H9 (cell line): ENCODE data around the gene MAP2K7. TPM values are rescaled to one million over a fixed set of nuclear protein-coding genes. Genes with fewer than 3 reads are reported as not detected.

Experiments used
- DNase-seq: peaks from one replicate; pipeline ENCODE4 v3.0.0-alpha.2; 2017
- H2AFZ ChIP-seq: one replicate; pipeline ENCODE4 v1.6.1; 2013; ENCODE audit warnings: mild to moderate bottlenecking, low read length, control low read depth, moderate library complexity
- H2AK5ac ChIP-seq: 2 replicates; pipeline ENCODE4 v1.6.1; 2013; ENCODE audit warnings: low read length, control low read depth, mixed read lengths; ENCODE audit not compliant: insufficient read length
- H2BK120ac ChIP-seq: one replicate; pipeline ENCODE4 v1.6.1; 2013; ENCODE audit warnings: low read depth, mild to moderate bottlenecking, low read length, control low read depth, inconsistent platforms; ENCODE audit not compliant: poor library complexity, severe bottlenecking
- H2BK12ac ChIP-seq: 2 replicates; pipeline ENCODE4 v1.6.1; 2013; ENCODE audit warnings: low read length, control low read depth, mixed read lengths, low read depth; ENCODE audit not compliant: insufficient read length
- H2BK15ac ChIP-seq: 2 replicates; pipeline ENCODE4 v1.6.1; 2013; ENCODE audit warnings: low read depth, low read length, control low read depth
- H2BK20ac ChIP-seq: one replicate; pipeline ENCODE4 v1.6.1; 2013; ENCODE audit warnings: low read depth, mild to moderate bottlenecking, low read length, control low read depth, inconsistent platforms; ENCODE audit not compliant: poor library complexity, severe bottlenecking
- H2BK5ac ChIP-seq: 2 replicates; pipeline ENCODE4 v1.6.1; 2013; ENCODE audit warnings: low read length, control low read depth, mixed read lengths; ENCODE audit not compliant: insufficient read length
- H3K14ac ChIP-seq: 2 replicates; pipeline ENCODE4 v1.6.1; 2013; ENCODE audit warnings: low read length, control low read depth; ENCODE audit not compliant: insufficient read depth
- H3K18ac ChIP-seq: 2 replicates; pipeline ENCODE4 v1.6.1; 2013; ENCODE audit warnings: low read depth, mild to moderate bottlenecking, mixed read lengths, low read length, control low read depth; ENCODE audit not compliant: insufficient read length
- H3K23ac ChIP-seq: 2 replicates; pipeline ENCODE4 v1.6.1; 2013; ENCODE audit warnings: low read length, control low read depth, mixed read lengths, low read depth; ENCODE audit not compliant: insufficient read length
- H3K23me2 ChIP-seq: 2 replicates; pipeline ENCODE4 v1.6.1; 2013; ENCODE audit warnings: low read depth, mild to moderate bottlenecking, mixed read lengths, low read length, control low read depth; ENCODE audit not compliant: insufficient read length, poor library complexity, severe bottlenecking
- H3K27ac ChIP-seq: 2 replicates; pipeline ENCODE4 v1.5.1; 2013; ENCODE audit warnings: low read length, control low read depth, mixed read lengths, low read depth; ENCODE audit not compliant: insufficient read length
- H3K27me3 ChIP-seq: 2 replicates; pipeline ENCODE4 v1.6.1; 2013; ENCODE audit warnings: low read length, control low read depth, inconsistent platforms; ENCODE audit not compliant: insufficient read depth
- H3K4ac ChIP-seq: 2 replicates; pipeline ENCODE4 v1.6.1; 2013; ENCODE audit warnings: low read depth, mild to moderate bottlenecking, control low read depth, inconsistent platforms, low read length, moderate library complexity
- H3K4me1 ChIP-seq: 2 replicates; pipeline ENCODE4 v1.6.1; 2013; ENCODE audit warnings: low read length, control low read depth, inconsistent platforms; ENCODE audit not compliant: insufficient read depth
- H3K4me2 ChIP-seq: 2 replicates; pipeline ENCODE4 v1.6.1; 2013; ENCODE audit warnings: low read length, control low read depth, mixed read lengths; ENCODE audit not compliant: insufficient read length, insufficient read depth
- H3K56ac ChIP-seq: 2 replicates; pipeline ENCODE4 v1.6.1; 2013; ENCODE audit warnings: low read depth, mild to moderate bottlenecking, mixed read lengths, low read length, control low read depth; ENCODE audit not compliant: insufficient read length
- H3K79me1 ChIP-seq: 2 replicates; pipeline ENCODE4 v1.6.1; 2013; ENCODE audit warnings: low read depth, mild to moderate bottlenecking, moderate library complexity, low read length, control low read depth, inconsistent platforms; ENCODE audit not compliant: insufficient read depth, poor library complexity, severe bottlenecking
- H3K79me2 ChIP-seq: 2 replicates; pipeline ENCODE4 v1.6.1; 2013; ENCODE audit warnings: low read length, control low read depth, inconsistent platforms; ENCODE audit not compliant: insufficient read depth
- H3K9ac ChIP-seq: 2 replicates; pipeline ENCODE4 v1.6.1; 2013; ENCODE audit warnings: low read length, control low read depth, mixed read lengths; ENCODE audit not compliant: insufficient read length; ENCODE audit errors: extremely low read depth
- H3K9me3 ChIP-seq: one replicate; pipeline ENCODE4 v1.6.1; 2013; ENCODE audit warnings: low read depth, low read length, inconsistent platforms; ENCODE audit not compliant: control insufficient read depth
- H3T11ph ChIP-seq: one replicate; pipeline ENCODE4 v1.6.1; 2013; ENCODE audit warnings: mild to moderate bottlenecking, low read length, control low read depth, inconsistent platforms
- H4K20me1 ChIP-seq: one replicate; pipeline ENCODE4 v1.6.1; 2013; ENCODE audit not compliant: control insufficient read depth, insufficient read length, insufficient read depth
- H4K5ac ChIP-seq: 2 replicates; pipeline ENCODE4 v1.6.1; 2013; ENCODE audit warnings: low read depth, mild to moderate bottlenecking, mixed read lengths, low read length, control low read depth; ENCODE audit not compliant: insufficient read length
- H4K8ac ChIP-seq: replicated peaks from 2 replicates; pipeline ENCODE4 v1.6.1; 2013; ENCODE audit warnings: low read length, control low read depth, mixed read lengths, low read depth; ENCODE audit not compliant: insufficient read length
- H4K91ac ChIP-seq: 2 replicates; pipeline ENCODE4 v1.6.1; 2013; ENCODE audit warnings: low read depth, mild to moderate bottlenecking, moderate library complexity, mixed read lengths, low read length, control low read depth; ENCODE audit not compliant: insufficient read length
- H3K27ac Mint-ChIP-seq, 3 experiments: 2 replicates in 2 of 3; 3 replicates in 1 of 3; pipeline ENCODE4 v1.8.0; 2020 to 2021; ENCODE audit warnings: mixed read lengths in 3 of 3, mild to moderate bottlenecking in 1 of 3, moderate library complexity in 1 of 3
- H3K27me3 Mint-ChIP-seq: 2 replicates; pipeline ENCODE4 v1.8.0; 2021; ENCODE audit warnings: low read depth, mild to moderate bottlenecking, moderate library complexity, mixed read lengths
- H3K36me3 Mint-ChIP-seq, 3 experiments: 2 replicates in 2 of 3; 3 replicates in 1 of 3; pipeline ENCODE4 v1.8.0; 2020 to 2021; ENCODE audit warnings: low read depth in 3 of 3, mixed read lengths in 3 of 3; ENCODE audit not compliant: insufficient read depth in 1 of 3
- H3K4me1 Mint-ChIP-seq, 2 experiments: 2 replicates each; pipeline ENCODE4 v1.8.0; 2020; ENCODE audit warnings: mixed read lengths in 2 of 2
- H3K4me3 Mint-ChIP-seq, 2 experiments: 2 replicates in 1 of 2; 3 replicates in 1 of 2; pipeline ENCODE4 v1.8.0; 2020 to 2021; ENCODE audit warnings: mild to moderate bottlenecking in 2 of 2, mixed read lengths in 2 of 2, moderate library complexity in 1 of 2
- H3K9me3 Mint-ChIP-seq, 2 experiments: 2 replicates in 1 of 2; 3 replicates in 1 of 2; pipeline ENCODE4 v1.8.0; 2020; ENCODE audit warnings: mild to moderate bottlenecking in 2 of 2, mixed read lengths in 2 of 2, moderate library complexity in 1 of 2
- WGBS: extraction: QIAGEN DNeasy Blood & Tissue Kit; methylation state at CpG from one replicate; pipeline ENCODE4 v1.1.7; 2013; ENCODE audit warnings: missing lambda C conversion rate, low lambda C conversion rate, mixed read lengths; ENCODE audit not compliant: insufficient read length; ENCODE audit errors: extremely low coverage; 5-methylcytosine and 5-hydroxymethylcytosine counted together
- total RNA-seq: library from RNA; stranded (reverse); gene quantifications from 2 replicates; pipeline ENCODE4 v1.2.1, GENCODE V29; 2021
- TF ChIP-seq, protein P1 (sequence below): fragments of 200-600 bp; sonication (generic); conservative IDR thresholded peaks from 3 replicates; pipeline ENCODE4 v1.8.0; 2021; ENCODE audit warnings: antibody characterized with exemption, mild to moderate bottlenecking

The MAP2K7 gene
- total RNA-seq, 1 experiment from 2014 or later: 48.1 TPM

GRCh38 chr19:7928334-7928706 lies 24.6 kb downstream of the MAP2K7 start:
- Histone ChIP-seq H3K4ac (no peak overlapping the region), H3K4me2 (no peak overlapping the region), H3K4me1 (0 out of 2 replicates have a peak, but pooled peaks cover 4% of the 10 kb centered on the region), H2BK15ac (no peak overlapping the region), H3K27me3 (no peaks in the 10 kb centered on the region), H3K23ac (no peak overlapping the region), H2BK12ac (no peak overlapping the region), H4K20me1 (no peaks in the 10 kb centered on the region), H3T11ph (no peak overlapping the region), H4K91ac (no peak overlapping the region), H2BK20ac (no peak overlapping the region), H3K79me1 (no peaks in the 10 kb centered on the region), H3K56ac (no peak overlapping the region), H3K14ac (no peak overlapping the region), H4K8ac (no peak overlapping the region), H2AK5ac (no peak overlapping the region), H3K27ac (no peak overlapping the region), H2BK5ac (no peak overlapping the region), H3K9ac (no peak overlapping the region), H2AFZ (no peak overlapping the region), H4K5ac (no peak overlapping the region), H3K79me2 (no peaks in the 10 kb centered on the region), H3K18ac (no peak overlapping the region), H3K23me2 (no peaks in the 10 kb centered on the region), H3K9me3 (no peaks in the 10 kb centered on the region), H2BK120ac (no peak overlapping the region)
- Mint-ChIP-seq H3K27me3 (no peaks in the 10 kb centered on the region), H3K4me1 (peaks cover 6 to 11% of the 10 kb centered on the region in 2 experiments), H3K4me3 (no peak overlapping the region), H3K9me3 (no peaks in the 10 kb centered on the region), H3K36me3 (peaks cover 5 to 51% (median 25%) of the 10 kb centered on the region in 3 experiments; a peak in 6 of 7 replicates), H3K27ac (peak overlapping the region in 2 of 3 experiments; percentile 6 to 26; a peak in 1 of 7 replicates)
- TF ChIP-seq, protein P1, sequence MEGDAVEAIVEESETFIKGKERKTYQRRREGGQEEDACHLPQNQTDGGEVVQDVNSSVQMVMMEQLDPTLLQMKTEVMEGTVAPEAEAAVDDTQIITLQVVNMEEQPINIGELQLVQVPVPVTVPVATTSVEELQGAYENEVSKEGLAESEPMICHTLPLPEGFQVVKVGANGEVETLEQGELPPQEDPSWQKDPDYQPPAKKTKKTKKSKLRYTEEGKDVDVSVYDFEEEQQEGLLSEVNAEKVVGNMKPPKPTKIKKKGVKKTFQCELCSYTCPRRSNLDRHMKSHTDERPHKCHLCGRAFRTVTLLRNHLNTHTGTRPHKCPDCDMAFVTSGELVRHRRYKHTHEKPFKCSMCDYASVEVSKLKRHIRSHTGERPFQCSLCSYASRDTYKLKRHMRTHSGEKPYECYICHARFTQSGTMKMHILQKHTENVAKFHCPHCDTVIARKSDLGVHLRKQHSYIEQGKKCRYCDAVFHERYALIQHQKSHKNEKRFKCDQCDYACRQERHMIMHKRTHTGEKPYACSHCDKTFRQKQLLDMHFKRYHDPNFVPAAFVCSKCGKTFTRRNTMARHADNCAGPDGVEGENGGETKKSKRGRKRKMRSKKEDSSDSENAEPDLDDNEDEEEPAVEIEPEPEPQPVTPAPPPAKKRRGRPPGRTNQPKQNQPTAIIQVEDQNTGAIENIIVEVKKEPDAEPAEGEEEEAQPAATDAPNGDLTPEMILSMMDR: no peak
- DNase-seq: no peak
- no CpG with 5 or more reads among the region's 9 CpGs for WGBS
